ENCODE results near the gene METTL25B.

GRCh38 chr1:156746406-156746727 is 18.1 kb downstream of the METTL25B start:
- TF ChIP-seq, protein P1, sequence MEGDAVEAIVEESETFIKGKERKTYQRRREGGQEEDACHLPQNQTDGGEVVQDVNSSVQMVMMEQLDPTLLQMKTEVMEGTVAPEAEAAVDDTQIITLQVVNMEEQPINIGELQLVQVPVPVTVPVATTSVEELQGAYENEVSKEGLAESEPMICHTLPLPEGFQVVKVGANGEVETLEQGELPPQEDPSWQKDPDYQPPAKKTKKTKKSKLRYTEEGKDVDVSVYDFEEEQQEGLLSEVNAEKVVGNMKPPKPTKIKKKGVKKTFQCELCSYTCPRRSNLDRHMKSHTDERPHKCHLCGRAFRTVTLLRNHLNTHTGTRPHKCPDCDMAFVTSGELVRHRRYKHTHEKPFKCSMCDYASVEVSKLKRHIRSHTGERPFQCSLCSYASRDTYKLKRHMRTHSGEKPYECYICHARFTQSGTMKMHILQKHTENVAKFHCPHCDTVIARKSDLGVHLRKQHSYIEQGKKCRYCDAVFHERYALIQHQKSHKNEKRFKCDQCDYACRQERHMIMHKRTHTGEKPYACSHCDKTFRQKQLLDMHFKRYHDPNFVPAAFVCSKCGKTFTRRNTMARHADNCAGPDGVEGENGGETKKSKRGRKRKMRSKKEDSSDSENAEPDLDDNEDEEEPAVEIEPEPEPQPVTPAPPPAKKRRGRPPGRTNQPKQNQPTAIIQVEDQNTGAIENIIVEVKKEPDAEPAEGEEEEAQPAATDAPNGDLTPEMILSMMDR (IDR thresholded peaks at IDR 0.05), result no peak
- TF ChIP-seq POLR2A (IDR thresholded peaks at IDR 0.05), result no peak
